ENCODE data around the gene CALCB.

The CALCB gene

DNA sequence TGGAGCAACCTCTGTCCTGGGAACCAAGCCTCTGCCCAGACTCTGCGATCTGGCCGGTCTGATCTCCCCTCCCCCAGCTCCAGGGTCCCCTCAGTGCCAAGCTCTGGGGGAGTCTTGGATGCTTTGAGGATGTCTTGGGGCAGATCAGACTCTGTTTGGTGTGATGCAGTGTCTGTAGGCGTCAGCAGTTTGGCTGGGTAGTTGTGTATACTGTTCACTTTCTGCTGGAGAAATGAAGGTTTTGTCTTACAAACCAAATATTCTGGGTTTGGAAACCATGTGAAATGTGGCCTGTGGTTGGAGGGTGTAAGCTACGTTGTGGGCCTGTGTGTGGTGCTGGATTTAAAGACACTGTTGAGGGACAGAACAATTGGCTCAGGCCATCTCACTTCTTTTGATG is 46.0 kb downstream of the CALCB start:
- H3K4me3 ChIP-seq (ENCODE audit: low read depth, low read length), result no peak overlapping the region
- TF ChIP-seq CTCF (IDR thresholded peaks at IDR 0.05; ENCODE audit: borderline replicate concordance, insufficient read depth, low read depth, low read length), result no peak

DNA sequence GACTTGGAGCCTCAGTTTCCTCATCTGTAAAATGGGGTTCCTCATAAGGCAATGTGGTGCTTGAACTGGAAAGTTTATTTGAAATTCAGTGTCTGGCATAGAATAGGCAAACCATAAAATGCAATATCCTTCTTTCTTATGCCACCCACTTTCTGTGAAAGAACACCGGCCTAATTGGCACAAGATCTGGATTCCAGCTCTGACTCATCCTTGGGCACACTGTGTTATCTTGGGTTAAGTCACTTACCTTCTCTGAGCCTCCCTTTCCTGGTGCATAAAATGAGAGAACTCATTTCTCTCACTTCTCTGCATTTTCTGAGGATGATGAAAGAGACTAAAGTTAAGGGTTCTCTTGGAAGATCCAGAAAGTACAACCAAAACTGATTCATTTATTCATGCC is 46.4 kb downstream of the CALCB start:
- TF ChIP-seq CTCF (IDR thresholded peaks at IDR 0.05; ENCODE audit: borderline replicate concordance, insufficient read depth, low read depth, low read length), result no peak
- no peak overlapping the region for H3K4me3 ChIP-seq (ENCODE audit: low read depth, low read length)

DNA sequence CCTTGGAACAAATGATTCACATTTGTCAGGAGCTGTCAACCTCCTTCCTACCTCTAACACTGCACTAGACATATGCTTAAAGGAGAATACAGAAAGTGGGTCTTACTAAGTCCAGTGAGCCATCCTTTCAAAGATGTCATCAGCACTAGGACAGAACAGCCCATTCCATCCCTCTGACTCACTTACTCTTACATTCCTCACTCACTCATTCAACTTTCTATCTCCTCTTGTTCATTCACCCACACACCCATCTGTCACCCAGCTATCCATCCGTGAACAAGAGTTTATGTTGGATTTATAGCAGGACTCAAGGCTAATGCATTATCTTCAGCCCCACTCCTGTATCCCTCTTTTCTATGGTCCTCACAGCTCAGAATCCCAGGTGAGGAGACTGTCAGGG is 50.5 kb downstream of the CALCB start:
- no peak overlapping the region for H3K4me3 ChIP-seq (ENCODE audit: low read depth, low read length)
- no peak for TF ChIP-seq CTCF (IDR thresholded peaks at IDR 0.05; ENCODE audit: borderline replicate concordance, insufficient read depth, low read depth, low read length)

DNA sequence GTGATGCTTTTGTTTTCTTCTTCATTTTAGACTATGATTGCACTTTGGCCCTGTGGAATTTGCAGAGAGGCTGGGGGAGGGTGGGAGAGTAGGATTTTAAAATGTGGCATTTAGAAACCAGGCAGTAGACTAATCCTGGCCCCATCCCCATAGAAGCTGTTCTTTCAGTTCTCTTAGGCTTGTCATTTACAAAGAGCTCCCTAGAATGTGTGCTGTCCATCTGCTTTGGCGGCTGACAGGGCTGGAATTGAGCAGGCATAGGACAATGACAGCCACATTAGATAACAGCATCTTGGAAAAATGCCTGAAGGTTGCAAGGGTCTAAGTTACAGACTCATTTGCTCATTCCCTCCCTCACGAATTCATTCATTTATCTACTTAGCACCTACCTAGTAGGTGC is 51.1 kb downstream of the CALCB start:
- no peak overlapping the region for H3K4me3 ChIP-seq (ENCODE audit: low read depth, low read length)
- TF ChIP-seq CTCF (IDR thresholded peaks at IDR 0.05; ENCODE audit: borderline replicate concordance, insufficient read depth, low read depth, low read length), result no peak

- H3K4me3 ChIP-seq (ENCODE audit: low read depth, low read length), result no peak overlapping the region
- no peak for TF ChIP-seq CTCF (IDR thresholded peaks at IDR 0.05; ENCODE audit: borderline replicate concordance, insufficient read depth, low read depth, low read length)
Measured at GRCh38 chr11:15127341-15127740, 53.9 kb downstream of the CALCB start.

All from GM12875 (cell line).